Glutamatergic neuron (in vitro differentiated cells): Measurements from ENCODE around the gene LSM5. TPM values are rescaled to one million over a fixed set of nuclear protein-coding genes. Genes with fewer than 3 reads are reported as not detected.
"Not testable (repeated sequence)": the region's sequence is repeated elsewhere in the genome, so short reads cannot be mapped to it uniquely, and the experiment has no call there.

Experiments
- DNase-seq: peaks from one replicate; pipeline ENCODE4 v3.0.0; 2022
- H3K27ac Mint-ChIP-seq: one replicate; pipeline ENCODE4 v1.8.0; 2020; ENCODE audit warnings: mild to moderate bottlenecking, mixed read lengths, inconsistent platforms; ENCODE audit not compliant: unreplicated experiment
- H3K27me3 Mint-ChIP-seq: one replicate; pipeline ENCODE4 v1.8.0; 2020; ENCODE audit warnings: mild to moderate bottlenecking, moderate library complexity, mixed read lengths, inconsistent platforms; ENCODE audit not compliant: unreplicated experiment
- H3K36me3 Mint-ChIP-seq: one replicate; pipeline ENCODE4 v1.8.0; 2020; ENCODE audit warnings: mild to moderate bottlenecking, mixed read lengths, inconsistent platforms; ENCODE audit not compliant: unreplicated experiment
- H3K4me1 Mint-ChIP-seq: one replicate; pipeline ENCODE4 v1.8.0; 2020; ENCODE audit warnings: mild to moderate bottlenecking, low read depth, mixed read lengths, inconsistent platforms; ENCODE audit not compliant: unreplicated experiment
- H3K4me3 Mint-ChIP-seq: one replicate; pipeline ENCODE4 v1.8.0; 2020; ENCODE audit warnings: mild to moderate bottlenecking, mixed read lengths, inconsistent platforms; ENCODE audit not compliant: unreplicated experiment
- H3K9me3 Mint-ChIP-seq: one replicate; pipeline ENCODE4 v1.8.0; 2020; ENCODE audit warnings: mild to moderate bottlenecking, moderate library complexity, mixed read lengths, inconsistent platforms; ENCODE audit not compliant: unreplicated experiment
- total RNA-seq: library from RNA; stranded (reverse); fragmentation: NEBNext Ultra II Directional; extraction: Animal tissue kit (Norgen Biotek cat#: 25700); gene quantifications from one replicate; pipeline ENCODE4 v1.2.1, GENCODE V29; 2021; ENCODE audit not compliant: unreplicated experiment
- TF ChIP-seq, protein P1 (sequence below): fragments of 200-600 bp; sonication (generic); IDR thresholded peaks from one replicate; pipeline ENCODE4 v1.5.0; 2021; ENCODE audit not compliant: partially characterized antibody, unreplicated experiment

LSM5 gene
- total RNA-seq, 1 donor from 2014 or later = 46.6 TPM

DNA sequence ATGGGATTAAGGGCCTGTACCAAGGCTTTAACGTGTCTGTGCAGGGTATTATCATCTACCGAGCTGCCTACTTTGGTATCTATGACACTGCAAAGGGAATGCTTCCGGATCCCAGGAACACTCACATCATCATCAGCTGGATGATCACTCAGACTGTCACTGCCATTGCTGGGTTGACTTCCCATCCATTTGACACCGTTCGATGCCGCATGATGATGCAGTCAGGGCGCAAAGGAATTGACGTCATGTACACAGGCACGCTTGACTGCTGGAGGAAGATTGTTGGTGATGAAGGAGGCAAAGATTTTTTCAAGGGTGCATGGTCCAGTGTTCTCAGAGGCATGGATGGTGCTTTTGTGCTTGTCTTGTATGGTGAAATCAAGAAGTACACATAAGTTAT lies 18.2 kb downstream of the LSM5 start:
- TF ChIP-seq, protein P1, sequence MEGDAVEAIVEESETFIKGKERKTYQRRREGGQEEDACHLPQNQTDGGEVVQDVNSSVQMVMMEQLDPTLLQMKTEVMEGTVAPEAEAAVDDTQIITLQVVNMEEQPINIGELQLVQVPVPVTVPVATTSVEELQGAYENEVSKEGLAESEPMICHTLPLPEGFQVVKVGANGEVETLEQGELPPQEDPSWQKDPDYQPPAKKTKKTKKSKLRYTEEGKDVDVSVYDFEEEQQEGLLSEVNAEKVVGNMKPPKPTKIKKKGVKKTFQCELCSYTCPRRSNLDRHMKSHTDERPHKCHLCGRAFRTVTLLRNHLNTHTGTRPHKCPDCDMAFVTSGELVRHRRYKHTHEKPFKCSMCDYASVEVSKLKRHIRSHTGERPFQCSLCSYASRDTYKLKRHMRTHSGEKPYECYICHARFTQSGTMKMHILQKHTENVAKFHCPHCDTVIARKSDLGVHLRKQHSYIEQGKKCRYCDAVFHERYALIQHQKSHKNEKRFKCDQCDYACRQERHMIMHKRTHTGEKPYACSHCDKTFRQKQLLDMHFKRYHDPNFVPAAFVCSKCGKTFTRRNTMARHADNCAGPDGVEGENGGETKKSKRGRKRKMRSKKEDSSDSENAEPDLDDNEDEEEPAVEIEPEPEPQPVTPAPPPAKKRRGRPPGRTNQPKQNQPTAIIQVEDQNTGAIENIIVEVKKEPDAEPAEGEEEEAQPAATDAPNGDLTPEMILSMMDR = no peak

GRCh38 chr7:32470871-32471270 lies 19.3 kb downstream of the LSM5 start:
- no peak overlapping the region for H3K27ac Mint-ChIP-seq
- no peak overlapping the region for H3K4me3 Mint-ChIP-seq
- DNase-seq = no peak
- TF ChIP-seq, protein P1 = no peak
- H3K9me3 Mint-ChIP-seq = no peaks in the 10 kb centered on the region
- peaks cover 2% of the 10 kb centered on the region for H3K4me1 Mint-ChIP-seq
- H3K36me3 Mint-ChIP-seq = no peaks in the 10 kb centered on the region
- H3K27me3 Mint-ChIP-seq = peaks cover 2% of the 10 kb centered on the region

More for the DNA sequence above, 18.2 kb downstream of the LSM5 start:
- DNase-seq = no peak
- Mint-ChIP-seq H3K27ac (no peak overlapping the region), H3K27me3 (peaks cover 2% of the 10 kb centered on the region), H3K9me3 (no peaks in the 10 kb centered on the region), H3K36me3 (no peaks in the 10 kb centered on the region), H3K4me1 (peaks cover 2% of the 10 kb centered on the region), H3K4me3 (no peak overlapping the region)

- DNase-seq, H3K36me3 Mint-ChIP-seq, H3K27me3 Mint-ChIP-seq, H3K4me1 Mint-ChIP-seq, H3K4me3 Mint-ChIP-seq, H3K27ac Mint-ChIP-seq, H3K9me3 Mint-ChIP-seq: not testable (repeated sequence)
Observed at GRCh38 chr7:32470004-32470403, 20.2 kb downstream of the LSM5 start.

DNA sequence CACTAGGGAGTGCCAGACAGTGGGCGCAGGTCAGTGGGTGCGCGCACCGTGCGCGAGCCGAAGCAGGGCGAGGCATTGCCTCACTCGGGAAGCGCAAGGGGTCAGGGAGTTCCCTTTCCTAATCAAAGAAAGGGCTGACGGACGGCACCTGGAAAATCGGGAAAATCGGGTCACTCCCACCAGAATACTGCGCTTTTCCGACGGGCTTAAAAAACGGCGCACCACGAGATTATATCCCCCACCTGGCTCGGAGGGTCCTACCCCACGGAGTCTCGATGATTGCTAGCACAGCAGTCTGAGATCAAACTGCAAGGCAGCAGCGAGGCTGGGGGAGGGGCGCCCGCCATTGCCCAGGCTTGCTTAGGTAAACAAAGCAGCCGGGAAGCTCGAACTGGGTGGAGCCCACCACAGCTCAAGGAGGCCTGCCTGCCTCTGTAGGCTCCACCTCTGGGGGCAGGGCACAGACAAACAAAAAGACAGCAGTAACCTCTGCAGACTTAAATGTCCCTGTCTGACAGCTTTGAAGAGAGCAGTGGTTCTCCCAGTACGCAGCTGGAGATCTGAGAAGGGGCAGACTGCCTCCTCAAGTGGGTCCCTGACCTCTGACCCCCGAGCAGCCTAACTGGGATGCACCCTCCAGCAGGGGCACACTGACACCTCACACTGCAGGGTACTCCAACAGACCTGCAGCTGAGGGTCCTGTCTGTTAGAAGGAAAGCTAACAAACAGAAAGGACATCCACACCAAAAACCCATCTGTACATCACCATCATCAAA lies 25.4 kb downstream of the LSM5 start:
- not testable (repeated sequence) for H3K27ac Mint-ChIP-seq, DNase-seq, H3K4me3 Mint-ChIP-seq, H3K9me3 Mint-ChIP-seq, H3K27me3 Mint-ChIP-seq, H3K4me1 Mint-ChIP-seq, H3K36me3 Mint-ChIP-seq

GRCh38 chr7:32462977-32463376 lies 27.2 kb downstream of the LSM5 start:
- TF ChIP-seq, protein P1 = no peak
- H3K27me3 Mint-ChIP-seq = no peaks in the 10 kb centered on the region
- no peak overlapping the region for H3K27ac Mint-ChIP-seq
- no peaks in the 10 kb centered on the region for H3K4me1 Mint-ChIP-seq
- no peak overlapping the region for H3K4me3 Mint-ChIP-seq
- DNase-seq = no peak
- no peaks in the 10 kb centered on the region for H3K36me3 Mint-ChIP-seq
- no peaks in the 10 kb centered on the region for H3K9me3 Mint-ChIP-seq

GRCh38 chr7:32462451-32462850 lies 27.7 kb downstream of the LSM5 start:
- TF ChIP-seq, protein P1 = no peak
- Mint-ChIP-seq H3K27me3 (no peaks in the 10 kb centered on the region), H3K9me3 (no peaks in the 10 kb centered on the region), H3K4me3 (no peak overlapping the region), H3K27ac (no peak overlapping the region), H3K4me1 (no peaks in the 10 kb centered on the region), H3K36me3 (no peaks in the 10 kb centered on the region)
- DNase-seq = no peak
